Bone marrow (tissue), 2 donors: ENCODE measurements around the gene RPLP1.
A peak's percentile ranks its signal among the peaks of the same experiment; 100 is the strongest.

Source experiments
- DNase-seq, 2 donors: peaks; one replicate each; lab custom pipeline; 2025; lab: John Stamatoyannopoulos, UW

The RPLP1 gene

DNA sequence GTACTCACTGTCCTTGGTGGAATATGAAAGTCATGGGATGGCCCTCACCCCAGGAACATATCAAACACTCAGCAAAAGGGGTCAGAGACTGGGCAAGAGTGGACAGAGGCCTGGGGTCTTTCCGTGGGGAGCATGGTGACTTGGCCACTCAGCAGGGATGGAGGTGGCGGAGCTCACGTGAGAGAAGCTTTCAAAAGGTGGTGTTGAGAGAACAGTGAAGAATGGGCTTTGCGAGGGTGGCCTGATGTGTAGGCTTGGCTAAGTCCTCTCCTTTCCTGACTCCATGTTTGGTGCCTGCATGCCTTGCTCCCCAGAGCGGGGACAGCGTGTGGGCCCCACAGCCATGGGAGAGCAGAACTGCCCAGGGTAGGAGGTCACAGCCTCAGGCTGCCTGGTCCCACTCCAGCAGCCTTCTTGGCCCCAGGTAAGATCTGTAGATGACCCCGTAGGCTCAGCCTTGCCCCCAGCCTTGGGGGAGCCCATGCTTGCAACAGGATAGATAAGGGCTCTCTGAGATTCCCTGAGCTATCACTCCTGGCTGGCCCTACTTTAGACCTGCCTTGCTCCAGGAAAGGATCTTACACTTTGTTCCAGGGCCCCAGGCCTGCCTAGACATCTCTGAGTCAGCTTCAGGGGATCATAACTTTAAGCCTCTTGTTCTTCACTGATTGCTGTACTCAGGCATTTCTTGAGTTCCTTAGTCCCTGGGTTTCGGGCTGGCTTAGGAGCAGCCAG, 17.0 kb downstream of the RPLP1 start:
- DNase-seq: no peak

GRCh38 chr15:69472046-69472445, 19.4 kb downstream of the RPLP1 start:
- no peak for DNase-seq

GRCh38 chr15:69472562-69472961, 19.9 kb downstream of the RPLP1 start:
- no peak for DNase-seq

DNA sequence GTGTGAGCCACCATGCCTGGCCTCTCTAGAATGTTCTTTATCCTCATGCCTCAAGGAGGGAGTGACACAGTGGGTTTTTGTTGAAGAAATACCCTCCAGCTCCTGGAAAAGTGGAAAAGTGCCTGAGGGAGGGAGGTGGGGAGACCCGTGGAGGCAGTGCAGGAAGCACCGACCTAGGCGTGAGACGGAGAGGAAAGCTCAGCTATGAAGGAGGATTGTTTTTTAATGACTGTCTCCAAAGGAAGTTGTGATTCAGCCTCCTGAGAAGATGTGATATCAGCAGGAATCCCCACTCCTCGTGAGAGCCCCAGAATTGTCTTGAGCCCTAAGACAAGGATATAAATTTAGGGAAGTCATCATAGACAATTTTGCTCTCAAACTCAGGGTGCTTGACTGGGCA, 21.7 kb downstream of the RPLP1 start:
- no peak for DNase-seq

GRCh38 chr15:69474846-69475455, 22.3 kb downstream of the RPLP1 start:
- DNase-seq: no peak

- peak; percentile 31 to 50 for DNase-seq
Measured at GRCh38 chr15:69475769-69476358, 23.2 kb downstream of the RPLP1 start.

DNA sequence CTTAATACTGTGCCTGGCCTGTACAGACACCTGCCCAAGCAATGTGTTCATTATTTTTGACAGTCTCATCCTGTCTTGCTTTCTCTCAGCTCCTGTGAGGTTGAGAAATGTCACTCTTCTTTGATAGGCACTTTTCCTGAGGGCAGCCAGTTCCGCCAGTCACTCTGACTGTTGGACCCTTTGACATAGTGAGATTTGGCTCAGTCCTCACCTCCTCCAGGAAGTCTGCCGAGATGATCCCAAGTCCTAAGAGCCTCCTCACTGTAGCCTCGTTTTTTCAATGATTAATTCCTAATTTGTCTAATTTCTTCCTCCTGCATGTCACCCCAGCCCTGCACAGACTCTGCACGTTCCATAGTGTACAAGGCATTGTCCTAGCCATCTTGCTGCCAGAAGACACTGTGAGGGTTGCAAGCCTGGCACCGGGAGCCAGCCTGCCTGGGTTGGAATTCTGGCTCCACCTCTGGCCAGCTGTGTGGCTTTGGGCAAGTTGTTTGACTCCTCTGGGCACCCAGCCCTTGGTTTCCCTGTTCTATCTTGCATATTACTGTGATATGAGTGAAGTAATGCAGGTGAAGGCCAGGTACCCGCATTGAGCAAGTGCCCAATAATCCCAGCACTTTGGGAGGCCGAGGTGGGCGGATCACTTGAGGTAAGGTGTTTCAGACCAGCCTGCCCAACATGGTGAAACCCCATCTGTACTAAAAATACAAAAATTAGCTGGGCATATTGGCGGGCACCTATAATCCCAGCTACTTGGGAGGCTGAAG, 24.3 kb downstream of the RPLP1 start:
- no peak for DNase-seq

DNA sequence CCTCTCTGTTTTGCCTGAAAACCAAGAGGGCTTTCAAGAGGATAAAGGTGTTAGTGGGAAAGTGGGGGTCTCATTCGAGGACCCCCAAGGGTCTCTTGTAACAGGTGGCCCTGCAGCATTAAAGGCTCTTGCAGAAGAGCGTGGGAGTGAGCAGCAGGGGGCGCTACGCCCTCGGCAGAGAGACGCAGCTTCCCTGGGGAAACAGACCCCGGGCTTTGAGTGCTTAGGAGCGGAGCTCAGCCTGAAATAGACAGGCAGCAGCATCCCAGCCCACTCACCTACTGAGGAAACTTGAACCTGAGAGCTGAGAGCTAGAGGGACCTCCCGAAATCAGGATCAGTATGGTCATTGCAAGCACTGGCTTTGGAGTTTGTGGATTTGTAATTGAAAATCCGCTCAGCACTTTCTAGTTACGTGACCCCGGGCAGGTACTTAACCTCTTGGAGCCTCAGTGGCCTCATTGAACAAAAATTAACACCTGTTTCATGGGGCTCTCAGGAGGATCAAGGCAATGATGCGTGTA, 25.7 kb downstream of the RPLP1 start:
- peak; percentile 12 to 21 for DNase-seq

DNA sequence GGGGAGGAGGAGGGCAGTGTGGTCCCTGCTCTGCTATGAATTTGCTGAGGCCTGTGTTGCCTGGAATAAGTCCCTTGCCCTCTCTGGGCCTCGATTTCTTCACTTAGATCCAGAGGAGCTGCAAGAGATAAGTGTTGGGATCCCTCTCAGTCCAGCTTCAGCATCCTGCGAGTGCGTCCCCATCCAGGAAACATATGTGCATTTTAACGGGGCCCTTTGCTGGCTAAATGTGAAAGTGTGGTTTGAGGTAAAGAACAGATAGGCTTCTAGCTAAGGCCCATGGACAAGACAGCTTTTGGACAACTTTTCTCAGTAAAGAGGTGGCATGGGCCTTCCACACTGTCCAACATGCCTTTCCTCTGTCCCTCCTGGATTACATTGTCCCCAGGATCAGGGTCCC, 26.5 kb downstream of the RPLP1 start:
- no peak for DNase-seq

DNA sequence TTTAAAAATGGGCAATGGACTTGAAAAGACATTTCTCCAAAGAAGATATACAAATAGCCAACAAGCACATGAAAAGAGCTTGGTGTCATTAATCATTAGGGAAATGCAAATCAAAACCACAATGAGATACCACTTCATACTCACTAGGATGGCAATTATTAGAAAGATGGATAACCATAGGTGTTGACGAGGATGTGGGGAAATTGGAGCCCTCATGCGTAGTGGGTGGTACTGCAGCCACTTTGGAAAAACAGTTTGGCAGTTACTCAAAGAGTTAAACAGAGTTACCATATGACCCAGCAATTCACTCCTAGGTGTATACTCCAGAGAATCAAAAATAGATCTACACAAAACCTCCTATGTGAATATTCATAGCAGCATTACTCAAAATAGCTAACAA, 27.4 kb downstream of the RPLP1 start:
- DNase-seq: no peak

GRCh38 chr15:69480932-69481331, 28.3 kb downstream of the RPLP1 start:
- no peak for DNase-seq

DNA sequence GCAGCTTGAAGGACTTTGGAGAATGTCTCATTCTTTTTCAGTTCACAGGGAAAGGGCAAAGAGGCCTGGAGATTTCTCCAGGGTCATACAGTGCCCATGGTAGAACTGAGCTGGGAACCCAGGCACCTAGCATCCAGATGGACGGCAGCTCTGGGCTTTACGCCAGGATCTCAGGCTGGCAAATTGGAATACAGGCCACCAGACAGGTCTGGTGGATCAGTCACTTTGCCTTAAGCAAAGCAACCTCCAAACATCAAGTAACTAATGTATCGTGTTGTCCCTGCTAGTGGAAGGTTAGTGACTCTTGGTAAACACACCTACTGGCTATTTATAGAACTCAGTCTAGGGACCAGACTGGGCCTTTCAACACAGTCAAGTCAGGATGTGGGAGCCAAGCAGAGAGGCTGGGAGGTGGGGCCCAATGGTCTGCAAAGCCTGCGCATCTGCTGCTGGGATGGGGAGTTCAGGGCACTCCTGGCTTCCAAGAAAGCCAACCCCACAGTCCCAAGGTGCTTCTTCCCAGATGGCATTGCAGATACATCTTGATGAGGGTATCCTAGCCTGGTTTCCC, 30.2 kb downstream of the RPLP1 start:
- DNase-seq: no peak

DNA sequence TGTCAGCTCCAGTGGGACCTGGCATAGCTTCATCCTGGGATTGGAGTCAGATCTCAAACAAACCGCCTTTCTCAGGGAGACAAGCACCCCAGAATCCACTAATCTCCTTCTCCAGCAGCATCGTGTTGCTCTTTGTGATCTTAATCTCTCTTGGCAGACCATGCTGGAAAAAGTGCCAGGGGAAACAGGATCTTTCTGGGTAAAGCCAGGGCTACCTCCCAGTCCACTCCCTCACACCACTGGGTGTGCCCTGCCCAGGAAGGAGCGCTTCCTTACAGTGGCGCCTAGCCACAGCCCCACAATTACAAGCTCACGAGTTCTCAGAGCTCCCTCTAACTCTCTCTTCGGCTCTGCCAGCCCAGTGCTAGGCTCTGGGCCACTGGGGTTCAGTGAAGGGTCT, 32.2 kb downstream of the RPLP1 start:
- DNase-seq: no peak

DNA sequence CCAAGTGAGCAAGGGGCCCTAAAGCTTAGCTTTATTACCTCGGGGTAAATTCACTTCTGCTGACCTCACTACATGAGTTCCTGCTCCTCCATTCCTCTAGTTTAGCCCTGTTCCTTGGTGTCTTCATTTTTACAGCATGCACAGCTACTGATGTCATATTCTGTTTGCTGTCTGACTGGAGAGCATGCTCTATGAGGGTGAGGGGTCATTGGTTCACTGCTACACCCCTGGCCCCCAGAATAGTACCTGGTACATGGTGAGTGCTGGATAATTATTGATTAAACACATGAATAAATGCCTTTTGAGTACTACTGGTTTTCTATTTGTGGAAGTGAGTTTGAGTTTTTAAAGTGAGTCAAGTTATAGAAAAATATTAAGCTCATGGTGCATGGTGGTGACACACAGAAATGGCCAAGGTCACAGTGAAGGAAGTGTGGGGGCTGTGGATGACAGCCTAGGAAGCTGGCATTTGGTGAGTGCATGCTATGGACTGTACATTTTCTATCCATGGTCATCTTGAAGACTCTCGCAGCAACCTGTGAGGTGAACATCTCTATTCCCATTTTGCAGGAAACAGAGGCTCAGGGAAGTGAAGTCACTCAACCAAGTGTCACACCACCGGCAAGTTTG, 34.0 kb downstream of the RPLP1 start:
- DNase-seq: no peak

DNA sequence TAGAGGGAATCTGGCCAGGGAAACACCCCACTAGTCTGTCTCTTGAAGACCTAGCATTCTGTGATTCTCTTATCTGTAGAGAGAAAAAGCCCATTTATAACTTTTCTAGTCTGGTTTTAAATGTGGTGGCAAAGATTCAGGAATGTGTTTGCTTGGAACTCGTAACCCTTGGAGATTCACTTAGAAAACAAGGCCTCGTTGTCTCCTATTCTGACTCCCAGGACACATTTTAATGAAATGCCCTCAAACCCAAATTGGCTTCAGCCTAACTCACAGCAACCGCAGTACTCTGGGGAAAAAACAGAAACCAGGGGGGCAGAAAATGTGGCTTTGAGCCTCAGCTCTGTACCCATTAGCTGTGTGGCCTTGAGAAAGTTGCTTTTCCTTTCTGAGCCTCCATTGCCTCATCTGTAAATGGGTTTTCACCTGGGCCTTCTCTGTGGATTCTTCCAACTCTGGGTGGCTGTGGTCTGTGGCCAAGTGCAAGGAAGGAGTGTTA, 36.5 kb downstream of the RPLP1 start:
- DNase-seq: no peak

GRCh38 chr15:69490356-69491037, 37.9 kb downstream of the RPLP1 start:
- DNase-seq: no peak

GRCh38 chr15:69491038-69491505, 38.5 kb downstream of the RPLP1 start:
- DNase-seq: no peak

DNA sequence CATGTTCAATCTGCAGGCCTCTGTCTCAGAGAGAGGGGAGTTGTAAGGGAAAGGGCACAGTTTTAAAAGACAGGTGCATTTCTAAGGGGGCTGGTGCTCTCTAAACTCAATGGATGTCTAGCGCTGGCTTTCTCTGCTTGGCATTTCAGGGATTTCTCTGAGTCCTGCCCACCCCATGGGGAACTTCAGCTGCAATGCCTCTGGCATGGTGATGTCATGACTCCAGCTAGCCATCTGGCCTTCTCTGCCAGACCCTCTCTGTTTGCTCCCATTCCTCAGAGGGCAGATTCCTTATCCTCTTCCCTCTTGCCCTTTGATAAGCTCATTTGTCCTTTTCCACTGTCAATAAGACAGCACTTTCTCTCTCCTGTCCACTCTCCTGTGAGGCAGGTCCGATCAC, 40.8 kb downstream of the RPLP1 start:
- DNase-seq: no peak

DNA sequence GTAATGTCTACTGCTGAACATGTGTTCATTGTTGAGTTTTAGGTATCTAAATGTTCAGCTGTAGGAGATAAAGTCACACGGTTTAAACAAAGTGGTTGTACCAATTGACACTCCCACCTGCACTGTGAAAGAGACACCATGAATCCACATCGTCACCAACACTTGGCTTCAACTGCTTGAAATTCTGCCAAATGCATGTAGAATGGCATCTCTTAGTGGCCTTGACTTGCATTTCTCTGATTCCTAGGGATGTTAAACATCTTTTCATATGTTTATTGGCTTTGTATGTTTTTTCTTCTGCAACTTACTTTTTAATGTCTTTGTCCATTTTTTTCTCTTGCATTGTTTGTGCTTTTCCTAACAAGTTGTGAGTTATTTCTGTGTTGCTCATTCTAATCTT, 43.4 kb downstream of the RPLP1 start:
- no peak for DNase-seq

GRCh38 chr15:69497076-69497475, 44.5 kb downstream of the RPLP1 start:
- DNase-seq: no peak

GRCh38 chr15:69497667-69498066, 45.0 kb downstream of the RPLP1 start:
- no peak for DNase-seq
